Measurements from ENCODE around the gene ATRNL1.

Gene ATRNL1

GRCh38 chr10:115953968-115954367 lies 860.8 kb downstream of the ATRNL1 start:
- DNase-seq (ENCODE audit: low spot score), result no peak
- Histone ChIP-seq H2BK120ac (ENCODE audit: low read depth, low read length) (no peak overlapping the region), H3K79me1 (ENCODE audit: low read depth, low read length) (no peaks in the 10 kb centered on the region), H3K9me3 (replicated peaks in 1 of 2; ENCODE audit: control insufficient read depth in 2 of 2, insufficient read depth in 1 of 2, low read depth in 1 of 2, low read length in 2 of 2) (no peaks in the 10 kb centered on the region), H3K18ac (ENCODE audit: low read length) (no peak overlapping the region), H3K14ac (ENCODE audit: low read length) (no peak overlapping the region), H3K4me2 (ENCODE audit: insufficient read depth, low read length, poor library complexity, severe bottlenecking) (no peak overlapping the region), H3K23ac (ENCODE audit: low read depth, low read length, poor library complexity) (no peak overlapping the region), H3K27ac (replicated peaks; ENCODE audit: low read length) (no peak overlapping the region), H2BK15ac (ENCODE audit: low read length) (no peak overlapping the region), H2BK12ac (ENCODE audit: low read length) (no peak overlapping the region), H2AK5ac (ENCODE audit: low read depth, low read length) (no peak overlapping the region), H4K8ac (ENCODE audit: low read depth, low read length) (no peak overlapping the region), H3K9ac (ENCODE audit: low read depth, low read length, poor library complexity) (no peak overlapping the region), H4K91ac (ENCODE audit: low read depth, low read length, poor library complexity) (no peak overlapping the region), H2AFZ (ENCODE audit: low read length) (no peak overlapping the region), H2BK5ac (ENCODE audit: low read length) (no peak overlapping the region), H3K27me3 (ENCODE audit: control insufficient read depth in 3 of 3, insufficient read depth in 3 of 3, low read depth in 1 of 3, low read length in 3 of 3) (no peaks in the 10 kb centered on the region), H3K4me3 (ENCODE audit: low read length in 2 of 2) (no peak overlapping the region), H3K4ac (ENCODE audit: low read length) (no peak overlapping the region), H3K4me1 (ENCODE audit: control insufficient read depth in 2 of 2, insufficient read depth in 1 of 2, low read depth in 1 of 2, low read length in 2 of 2) (no peaks in the 10 kb centered on the region), H3K36me3 (replicated peaks in 1 of 2; ENCODE audit: control insufficient read depth in 2 of 2, insufficient read depth in 2 of 2, low read length in 2 of 2) (no peaks in the 10 kb centered on the region)
- no CpG with 5 or more reads among the region's 7 CpGs for WGBS, 2 donors (ENCODE audit: extremely low coverage in 2 of 2, insufficient read length in 2 of 2, insufficient replicate concordance in 1 of 2)

- H2BK12ac ChIP-seq (ENCODE audit: low read length), result no peak overlapping the region
- no peak overlapping the region for H2AK5ac ChIP-seq (ENCODE audit: low read depth, low read length)
- no peak overlapping the region for H2BK5ac ChIP-seq (ENCODE audit: low read length)
- H3K27me3 ChIP-seq (ENCODE audit: control insufficient read depth in 3 of 3, insufficient read depth in 3 of 3, low read depth in 1 of 3, low read length in 3 of 3), result no peaks in the 10 kb centered on the region
- H3K23ac ChIP-seq (ENCODE audit: low read depth, low read length, poor library complexity), result no peak overlapping the region
- H3K4me2 ChIP-seq (ENCODE audit: insufficient read depth, low read length, poor library complexity, severe bottlenecking), result no peak overlapping the region
- no peak overlapping the region for H4K8ac ChIP-seq (ENCODE audit: low read depth, low read length)
- H3K18ac ChIP-seq (ENCODE audit: low read length), result no peak overlapping the region
- H3K36me3 ChIP-seq (replicated peaks in 1 of 2; ENCODE audit: control insufficient read depth in 2 of 2, insufficient read depth in 2 of 2, low read length in 2 of 2), result no peaks in the 10 kb centered on the region
- no peak for DNase-seq (ENCODE audit: low spot score)
- H2BK120ac ChIP-seq (ENCODE audit: low read depth, low read length), result no peak overlapping the region
- H3K4me1 ChIP-seq (ENCODE audit: control insufficient read depth in 2 of 2, insufficient read depth in 1 of 2, low read depth in 1 of 2, low read length in 2 of 2), result no peaks in the 10 kb centered on the region
- H3K4me3 ChIP-seq (ENCODE audit: low read length in 2 of 2), result no peak overlapping the region
- no CpG with 5 or more reads among the region's 5 CpGs for WGBS, 2 donors (ENCODE audit: extremely low coverage in 2 of 2, insufficient read length in 2 of 2, insufficient replicate concordance in 1 of 2)
- H3K9ac ChIP-seq (ENCODE audit: low read depth, low read length, poor library complexity), result no peak overlapping the region
- H3K79me1 ChIP-seq (ENCODE audit: low read depth, low read length), result no peaks in the 10 kb centered on the region
- no peak overlapping the region for H2AFZ ChIP-seq (ENCODE audit: low read length)
- no peak overlapping the region for H2BK15ac ChIP-seq (ENCODE audit: low read length)
- no peak overlapping the region for H4K91ac ChIP-seq (ENCODE audit: low read depth, low read length, poor library complexity)
- no peak overlapping the region for H3K14ac ChIP-seq (ENCODE audit: low read length)
- no peak overlapping the region for H3K27ac ChIP-seq (replicated peaks; ENCODE audit: low read length)
- no peaks in the 10 kb centered on the region for H3K9me3 ChIP-seq (replicated peaks in 1 of 2; ENCODE audit: control insufficient read depth in 2 of 2, insufficient read depth in 1 of 2, low read depth in 1 of 2, low read length in 2 of 2)
- H3K4ac ChIP-seq (ENCODE audit: low read length), result no peak overlapping the region
Measured at GRCh38 chr10:115956225-115957011, 863.3 kb downstream of the ATRNL1 start.

GRCh38 chr10:115957012-115957399 lies 863.8 kb downstream of the ATRNL1 start:
- Histone ChIP-seq H3K23ac (ENCODE audit: low read depth, low read length, poor library complexity) (no peak overlapping the region), H3K4me2 (ENCODE audit: insufficient read depth, low read length, poor library complexity, severe bottlenecking) (no peak overlapping the region), H3K14ac (ENCODE audit: low read length) (no peak overlapping the region), H3K18ac (ENCODE audit: low read length) (no peak overlapping the region), H3K9me3 (replicated peaks in 1 of 2; ENCODE audit: control insufficient read depth in 2 of 2, insufficient read depth in 1 of 2, low read depth in 1 of 2, low read length in 2 of 2) (no peaks in the 10 kb centered on the region), H4K8ac (ENCODE audit: low read depth, low read length) (no peak overlapping the region), H2AFZ (ENCODE audit: low read length) (no peak overlapping the region), H3K79me1 (ENCODE audit: low read depth, low read length) (no peaks in the 10 kb centered on the region), H3K4ac (ENCODE audit: low read length) (no peak overlapping the region), H3K27ac (replicated peaks; ENCODE audit: low read length) (no peak overlapping the region), H2AK5ac (ENCODE audit: low read depth, low read length) (no peak overlapping the region), H3K36me3 (replicated peaks in 1 of 2; ENCODE audit: control insufficient read depth in 2 of 2, insufficient read depth in 2 of 2, low read length in 2 of 2) (no peaks in the 10 kb centered on the region), H2BK120ac (ENCODE audit: low read depth, low read length) (no peak overlapping the region), H2BK12ac (ENCODE audit: low read length) (no peak overlapping the region), H2BK15ac (ENCODE audit: low read length) (no peak overlapping the region), H3K9ac (ENCODE audit: low read depth, low read length, poor library complexity) (no peak overlapping the region), H2BK5ac (ENCODE audit: low read length) (no peak overlapping the region), H3K4me3 (ENCODE audit: low read length in 2 of 2) (no peak overlapping the region), H4K91ac (ENCODE audit: low read depth, low read length, poor library complexity) (no peak overlapping the region), H3K4me1 (ENCODE audit: control insufficient read depth in 2 of 2, insufficient read depth in 1 of 2, low read depth in 1 of 2, low read length in 2 of 2) (no peaks in the 10 kb centered on the region), H3K27me3 (ENCODE audit: control insufficient read depth in 3 of 3, insufficient read depth in 3 of 3, low read depth in 1 of 3, low read length in 3 of 3) (no peaks in the 10 kb centered on the region)
- WGBS, 2 donors (ENCODE audit: extremely low coverage in 2 of 2, insufficient read length in 2 of 2, insufficient replicate concordance in 1 of 2), result no CpG with 5 or more reads among the region's 2 CpGs
- DNase-seq (ENCODE audit: low spot score), result no peak

GRCh38 chr10:115957786-115958442 lies 864.7 kb downstream of the ATRNL1 start:
- no peak overlapping the region for H3K9ac ChIP-seq (ENCODE audit: low read depth, low read length, poor library complexity)
- no peak overlapping the region for H4K8ac ChIP-seq (ENCODE audit: low read depth, low read length)
- WGBS, 2 donors (ENCODE audit: extremely low coverage in 2 of 2, insufficient read length in 2 of 2, insufficient replicate concordance in 1 of 2), result no CpG with 5 or more reads among the region's 5 CpGs
- DNase-seq (ENCODE audit: low spot score), result no peak
- H2AFZ ChIP-seq (ENCODE audit: low read length), result no peak overlapping the region
- no peaks in the 10 kb centered on the region for H3K9me3 ChIP-seq (replicated peaks in 1 of 2; ENCODE audit: control insufficient read depth in 2 of 2, insufficient read depth in 1 of 2, low read depth in 1 of 2, low read length in 2 of 2)
- H2BK120ac ChIP-seq (ENCODE audit: low read depth, low read length), result no peak overlapping the region
- no peaks in the 10 kb centered on the region for H3K36me3 ChIP-seq (replicated peaks in 1 of 2; ENCODE audit: control insufficient read depth in 2 of 2, insufficient read depth in 2 of 2, low read length in 2 of 2)
- H2AK5ac ChIP-seq (ENCODE audit: low read depth, low read length), result no peak overlapping the region
- no peak overlapping the region for H4K91ac ChIP-seq (ENCODE audit: low read depth, low read length, poor library complexity)
- no peak overlapping the region for H3K14ac ChIP-seq (ENCODE audit: low read length)
- H2BK15ac ChIP-seq (ENCODE audit: low read length), result no peak overlapping the region
- no peak overlapping the region for H3K18ac ChIP-seq (ENCODE audit: low read length)
- H3K27me3 ChIP-seq (ENCODE audit: control insufficient read depth in 3 of 3, insufficient read depth in 3 of 3, low read depth in 1 of 3, low read length in 3 of 3), result no peaks in the 10 kb centered on the region
- no peak overlapping the region for H3K4ac ChIP-seq (ENCODE audit: low read length)
- H2BK5ac ChIP-seq (ENCODE audit: low read length), result no peak overlapping the region
- H3K4me2 ChIP-seq (ENCODE audit: insufficient read depth, low read length, poor library complexity, severe bottlenecking), result no peak overlapping the region
- H3K4me1 ChIP-seq (ENCODE audit: control insufficient read depth in 2 of 2, insufficient read depth in 1 of 2, low read depth in 1 of 2, low read length in 2 of 2), result no peaks in the 10 kb centered on the region
- no peak overlapping the region for H3K23ac ChIP-seq (ENCODE audit: low read depth, low read length, poor library complexity)
- H3K27ac ChIP-seq (replicated peaks; ENCODE audit: low read length), result no peak overlapping the region
- no peak overlapping the region for H2BK12ac ChIP-seq (ENCODE audit: low read length)
- no peak overlapping the region for H3K4me3 ChIP-seq (ENCODE audit: low read length in 2 of 2)
- no peaks in the 10 kb centered on the region for H3K79me1 ChIP-seq (ENCODE audit: low read depth, low read length)

Data from neuronal stem cell (in vitro differentiated cells).